NCI-H1694 (cell line): ENCODE data around the gene SLC16A2.

Experiments used
- DNase-seq: peaks from one replicate; lab custom pipeline; 2025; lab: John Stamatoyannopoulos, UW

The SLC16A2 gene

DNA sequence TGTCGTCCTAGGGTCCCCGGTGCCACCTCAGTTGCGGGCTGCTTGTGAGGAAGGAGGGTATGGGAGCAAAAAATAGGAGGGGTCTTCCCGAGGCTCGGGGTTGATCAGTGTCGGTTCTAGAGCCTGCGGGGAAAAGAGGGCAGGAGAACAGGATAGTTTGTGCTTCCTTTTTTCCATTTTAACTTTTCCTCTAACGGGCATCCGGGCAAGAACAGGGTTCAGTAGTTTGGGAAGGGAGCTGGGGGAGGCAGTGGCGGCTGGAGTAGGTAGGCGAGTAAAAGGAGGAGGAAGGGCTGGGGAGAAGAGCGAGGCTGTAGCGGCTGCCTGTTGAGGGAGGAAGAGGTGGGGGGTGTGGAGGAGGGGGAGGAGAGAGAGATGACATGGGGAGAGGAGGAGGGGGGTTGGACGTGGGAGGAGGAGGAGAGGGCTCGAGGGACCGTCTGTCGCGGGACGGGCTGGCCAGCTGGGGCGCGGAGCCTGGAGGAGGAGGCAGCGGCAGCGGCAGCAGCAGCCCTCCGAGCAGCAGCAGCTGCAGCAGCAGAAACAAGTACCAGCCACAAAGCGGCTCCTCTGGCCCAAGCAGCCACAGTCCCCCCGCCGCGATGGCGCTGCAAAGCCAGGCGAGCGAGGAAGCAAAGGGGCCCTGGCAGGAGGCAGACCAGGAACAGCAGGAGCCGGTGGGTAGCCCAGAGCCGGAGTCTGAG lies at the start of gene SLC16A2:
Gene SLC16A2, plus strand, starts transcription at position 458 of the 704 bp plus-strand sequence. Its CDS starts 145 bp downstream, at position 603.
- DNase-seq, result peak; percentile 81

DNA sequence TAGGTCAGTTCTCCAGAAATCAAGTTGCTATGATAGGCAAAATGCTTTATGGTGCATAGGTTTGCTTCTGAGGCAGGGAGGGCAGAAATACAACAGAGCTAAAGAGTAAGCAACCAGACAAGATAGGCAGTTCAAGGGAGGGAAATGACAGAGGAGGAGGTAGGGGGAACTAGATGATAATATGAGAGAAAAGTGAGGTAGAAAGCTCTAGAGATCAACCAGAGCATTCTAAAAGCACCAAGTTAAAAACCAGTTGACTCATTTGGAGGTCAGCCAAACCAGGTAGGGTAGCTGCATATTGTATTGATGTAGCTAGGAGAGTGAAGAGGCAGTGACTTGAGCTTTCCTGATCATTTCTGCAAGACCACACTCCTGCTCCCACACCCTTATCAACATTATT lies 49.0 kb upstream of the SLC16A2 start:
- DNase-seq, result no peak

DNA sequence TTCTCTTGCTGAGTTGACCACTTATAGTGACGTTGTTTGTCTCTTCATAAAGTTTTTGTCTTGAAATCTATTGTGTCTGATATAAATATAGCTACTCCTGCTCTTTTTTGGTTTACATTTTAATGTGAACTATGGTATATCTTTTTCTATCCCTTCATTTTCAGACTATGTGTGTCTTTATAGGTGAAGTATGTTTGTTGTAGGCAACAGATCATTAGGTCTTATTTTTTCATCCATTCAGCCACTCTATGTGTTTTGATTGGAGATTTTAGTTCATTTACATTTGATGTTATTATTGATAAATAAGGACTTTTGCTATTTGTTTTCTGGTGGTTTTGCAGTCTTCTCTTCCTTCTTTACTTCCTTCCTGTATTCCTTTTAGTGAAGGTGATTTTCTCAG lies 44.0 kb upstream of the SLC16A2 start:
- DNase-seq, result no peak

DNA sequence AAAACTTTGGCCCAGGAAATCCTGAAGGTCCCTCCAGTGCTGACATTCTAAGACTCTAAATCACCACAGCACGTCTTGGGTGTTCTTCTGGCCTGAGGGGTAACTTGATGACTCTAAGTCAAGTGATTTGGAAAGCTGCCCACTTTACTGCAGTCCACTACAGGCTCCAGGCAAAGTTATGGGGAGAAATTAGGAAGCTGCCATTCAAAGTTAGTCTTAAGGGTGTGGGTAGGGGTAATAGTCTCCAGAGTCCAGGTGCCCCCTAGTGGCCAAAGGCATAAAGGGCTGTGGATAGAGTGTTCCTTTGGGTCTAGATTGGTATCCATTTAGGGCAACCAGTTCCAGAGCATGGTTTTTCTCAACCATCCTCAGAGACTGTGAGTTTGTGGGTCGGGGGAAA lies 38.7 kb upstream of the SLC16A2 start:
- DNase-seq, result peak; percentile 61

DNA sequence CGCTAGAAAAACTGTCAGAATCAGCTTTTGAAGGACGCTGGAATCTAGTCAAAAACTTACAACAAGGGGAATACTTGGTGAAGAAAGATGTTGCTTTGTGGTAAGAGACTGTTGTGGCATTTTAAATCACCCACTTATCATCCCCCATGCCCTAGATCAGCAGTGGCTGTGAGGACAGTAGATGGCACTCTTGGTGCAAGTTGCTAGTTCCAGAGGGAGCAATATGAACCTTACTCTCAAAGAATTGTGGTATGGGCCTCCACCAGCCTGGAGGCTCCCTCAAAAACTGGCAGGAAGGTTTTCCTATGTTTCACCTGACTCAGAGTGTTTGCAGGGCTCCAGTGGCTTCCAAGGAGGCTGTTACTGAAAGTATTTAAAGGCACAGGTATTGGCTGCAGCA lies 37.7 kb upstream of the SLC16A2 start:
- DNase-seq, result peak; percentile 27

DNA sequence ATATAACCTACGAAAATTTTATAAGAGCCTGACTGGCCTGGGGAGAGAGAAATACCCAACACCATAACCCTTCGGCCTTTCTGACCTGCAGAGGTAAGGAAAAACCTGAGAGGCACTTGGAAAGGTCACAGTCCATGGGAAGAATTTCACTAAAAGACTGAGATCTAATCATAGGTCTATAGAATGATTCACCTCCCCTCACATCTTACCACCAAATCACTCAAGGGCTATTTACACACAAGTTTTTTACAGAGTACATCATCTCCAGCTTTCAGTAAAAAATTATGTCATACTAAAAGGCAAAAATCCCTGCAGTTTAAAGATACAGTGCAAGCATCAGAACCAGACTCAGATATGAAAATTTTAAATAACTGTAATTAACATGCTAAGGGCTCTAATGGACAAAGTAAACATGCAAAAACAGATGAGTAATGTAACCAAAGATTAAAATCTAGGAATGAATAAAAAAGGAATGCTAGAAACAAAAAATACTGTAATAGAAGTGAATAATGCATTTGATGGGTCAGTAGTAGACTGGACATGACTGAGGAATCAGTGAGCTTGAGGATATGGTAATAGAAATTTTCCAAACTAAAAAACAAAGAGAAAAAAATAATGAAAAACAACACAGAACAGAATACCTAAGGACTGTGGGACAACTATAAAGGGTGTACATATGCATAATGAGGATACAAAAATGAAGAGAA lies 32.1 kb upstream of the SLC16A2 start:
- DNase-seq, result no peak

DNA sequence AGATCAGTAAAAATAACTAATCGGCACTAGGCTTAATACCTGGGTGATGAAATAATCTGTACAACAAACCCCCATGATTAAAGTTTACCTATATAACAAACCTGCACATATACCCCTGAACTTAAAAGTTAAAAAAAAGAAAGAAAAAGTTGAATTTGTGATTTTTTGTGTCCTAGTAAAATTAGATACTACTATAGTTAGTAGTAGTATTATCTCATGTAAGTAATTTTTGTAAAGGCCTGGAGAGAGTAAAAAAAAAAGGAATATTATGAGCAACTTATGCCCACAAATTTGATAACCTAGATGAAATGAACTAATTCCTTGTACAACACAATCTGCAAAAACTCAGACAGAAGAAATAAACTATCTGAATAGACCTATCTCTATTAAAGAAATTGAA lies 25.7 kb upstream of the SLC16A2 start:
- no peak for DNase-seq

DNA sequence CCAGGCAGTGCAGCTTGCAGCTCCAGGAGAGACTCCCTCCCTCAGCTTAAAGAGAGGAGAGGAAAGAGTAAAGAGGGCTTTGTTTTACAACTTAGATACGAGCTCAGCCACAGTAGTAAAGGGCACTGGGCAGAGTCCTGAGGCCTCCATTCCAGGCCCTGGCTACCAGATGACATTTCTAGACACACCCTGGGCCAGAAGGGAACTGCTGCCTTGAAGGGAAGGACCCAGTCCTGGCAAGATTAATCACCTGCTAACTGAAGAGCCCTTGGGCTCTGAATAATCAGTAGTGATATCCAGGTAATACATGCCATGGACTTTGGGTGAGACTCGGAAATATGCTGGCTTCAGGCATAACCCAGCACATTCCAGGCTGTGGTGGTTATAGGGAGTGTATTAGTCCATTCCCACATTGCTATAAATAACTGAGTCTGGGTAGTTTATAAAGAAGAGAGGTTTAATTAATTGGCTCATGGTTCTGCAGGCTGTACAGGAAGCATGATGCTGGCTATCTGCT lies 15.3 kb upstream of the SLC16A2 start:
- no peak for DNase-seq

DNA sequence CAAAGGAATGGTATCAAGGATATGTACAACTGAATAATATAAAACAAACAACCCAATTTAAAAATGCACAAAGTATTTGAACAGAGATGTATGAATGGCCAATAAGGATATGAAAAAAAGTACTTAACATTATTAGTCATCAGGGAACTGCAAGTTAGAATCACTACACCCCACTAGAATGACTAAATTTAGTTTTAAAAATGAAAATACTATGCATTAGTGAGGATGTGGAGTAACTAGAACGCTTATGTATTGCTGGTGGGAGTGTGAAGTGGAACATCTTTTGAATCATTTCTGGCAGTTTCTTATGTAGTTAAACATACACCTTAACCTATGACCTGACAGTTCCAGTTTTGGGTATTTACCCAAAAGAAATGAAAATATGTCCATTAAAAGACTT lies 13.0 kb upstream of the SLC16A2 start:
- no peak for DNase-seq

DNA sequence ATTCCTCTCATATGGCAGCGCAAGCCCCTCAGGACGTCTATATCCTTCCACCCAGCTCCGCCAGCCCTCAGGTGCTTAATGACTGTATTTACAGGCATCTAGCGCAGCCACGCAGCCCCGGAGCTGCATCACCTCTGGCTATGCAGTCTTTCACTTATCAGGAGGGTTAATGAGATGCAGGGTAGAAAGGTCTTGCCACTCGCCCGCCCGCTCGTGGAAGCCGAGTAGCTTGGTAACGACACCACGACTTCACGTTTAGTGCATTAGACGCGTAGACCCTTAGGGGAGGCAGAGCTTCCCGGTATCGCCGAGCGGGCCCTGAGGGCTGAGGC lies 1.5 kb upstream of the SLC16A2 start:
- no peak for DNase-seq

DNA sequence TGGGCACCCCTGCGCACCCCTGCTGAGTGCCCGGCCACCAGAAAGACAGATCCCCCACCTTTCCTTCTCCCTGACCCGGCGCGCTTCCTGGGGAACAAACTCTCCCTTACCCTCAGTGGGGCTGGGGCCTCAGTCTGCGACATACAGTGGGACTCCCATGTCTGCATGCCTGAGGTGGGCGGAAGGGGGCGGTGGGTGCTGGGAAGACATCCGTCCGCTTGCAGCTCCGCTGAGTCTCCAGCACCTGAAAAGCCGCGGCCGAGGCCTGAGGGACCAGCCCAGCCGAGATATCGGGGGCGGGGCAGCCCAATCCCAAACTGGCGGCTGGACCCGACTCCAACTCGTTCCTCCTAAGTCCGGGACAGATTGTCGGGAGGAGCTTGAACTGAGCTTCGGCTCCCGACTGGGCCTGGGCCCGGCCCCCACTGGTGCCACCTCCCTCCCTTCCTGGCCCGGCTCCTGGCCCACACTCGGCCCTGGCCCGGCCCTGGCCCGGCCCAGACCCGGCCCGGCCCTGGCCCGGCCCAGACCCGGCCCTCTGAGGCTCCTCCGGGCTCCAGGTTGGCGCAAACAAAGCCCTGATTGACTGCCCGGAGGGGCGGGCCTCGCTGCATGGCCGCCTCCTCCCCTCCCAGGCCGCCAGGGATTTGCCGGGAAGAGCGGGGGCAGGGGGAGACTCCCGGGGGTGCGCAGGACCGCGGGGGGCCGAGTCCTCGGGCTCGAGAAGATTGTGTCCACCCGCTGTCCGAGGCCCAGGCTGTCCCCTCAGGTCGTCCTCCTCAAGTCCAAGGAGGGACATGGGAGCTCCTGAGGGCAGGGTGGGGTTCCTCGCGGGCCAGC lies 877 bp upstream of the SLC16A2 start:
- peak; percentile 28 for DNase-seq

DNA sequence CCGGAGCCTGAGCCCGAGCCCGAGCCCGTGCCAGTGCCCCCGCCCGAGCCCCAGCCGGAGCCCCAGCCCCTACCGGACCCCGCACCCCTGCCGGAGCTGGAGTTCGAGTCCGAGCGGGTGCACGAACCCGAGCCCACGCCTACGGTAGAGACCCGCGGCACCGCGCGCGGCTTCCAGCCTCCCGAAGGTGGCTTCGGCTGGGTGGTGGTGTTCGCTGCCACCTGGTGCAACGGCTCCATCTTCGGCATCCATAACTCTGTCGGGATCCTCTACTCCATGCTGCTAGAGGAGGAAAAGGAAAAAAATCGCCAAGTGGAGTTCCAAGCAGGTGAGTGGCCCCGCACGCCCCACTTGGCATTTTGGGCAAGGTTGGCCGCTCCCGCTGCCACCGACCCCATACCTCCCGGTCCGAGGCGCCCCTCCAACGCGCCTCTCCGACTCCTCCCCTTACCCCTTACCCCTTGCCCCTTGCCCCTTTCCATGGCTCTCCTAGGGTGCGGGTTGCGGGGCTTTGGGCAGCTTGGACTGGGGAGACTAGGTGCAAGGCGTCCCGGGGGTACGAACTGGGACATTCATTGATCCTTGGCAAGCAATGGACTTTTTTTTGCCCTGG lies 553 bp downstream of the SLC16A2 start:
- DNase-seq, result no peak

DNA sequence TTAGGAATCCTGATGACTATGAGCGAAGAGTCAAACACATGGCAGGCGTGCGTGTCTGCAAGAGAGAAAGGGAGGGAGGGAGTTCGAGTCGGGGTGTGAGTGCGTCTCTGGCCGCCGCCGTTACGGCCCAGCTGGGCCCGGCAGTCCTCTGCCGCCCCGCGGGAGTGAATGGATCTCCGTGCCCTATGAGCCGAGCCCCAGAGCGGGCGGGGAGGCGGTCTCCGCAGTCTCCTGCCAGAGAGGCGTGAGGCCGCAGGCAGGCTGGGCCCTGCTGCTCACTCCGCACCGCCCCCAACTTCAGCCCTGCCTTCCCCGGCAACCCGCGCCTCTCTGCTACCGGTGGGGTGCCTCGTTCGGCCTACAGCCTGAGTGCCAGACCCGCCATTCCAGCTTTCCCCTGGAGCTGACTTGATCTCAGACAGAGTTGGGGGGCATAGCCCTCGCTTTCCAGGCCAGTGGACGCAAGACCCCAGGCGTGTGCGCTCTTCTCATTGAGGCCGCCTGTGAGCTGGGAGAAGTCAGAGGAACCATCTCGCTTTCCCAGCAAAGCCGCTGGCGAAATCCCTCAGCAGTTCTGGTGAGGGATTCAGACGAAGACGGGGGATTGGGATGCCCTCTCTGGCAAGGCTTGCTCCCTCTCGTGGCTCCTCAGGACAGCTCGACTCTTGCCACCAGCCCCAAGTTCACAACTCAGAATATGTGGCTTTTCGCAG lies 1.4 kb downstream of the SLC16A2 start:
- peak; percentile 22 for DNase-seq

DNA sequence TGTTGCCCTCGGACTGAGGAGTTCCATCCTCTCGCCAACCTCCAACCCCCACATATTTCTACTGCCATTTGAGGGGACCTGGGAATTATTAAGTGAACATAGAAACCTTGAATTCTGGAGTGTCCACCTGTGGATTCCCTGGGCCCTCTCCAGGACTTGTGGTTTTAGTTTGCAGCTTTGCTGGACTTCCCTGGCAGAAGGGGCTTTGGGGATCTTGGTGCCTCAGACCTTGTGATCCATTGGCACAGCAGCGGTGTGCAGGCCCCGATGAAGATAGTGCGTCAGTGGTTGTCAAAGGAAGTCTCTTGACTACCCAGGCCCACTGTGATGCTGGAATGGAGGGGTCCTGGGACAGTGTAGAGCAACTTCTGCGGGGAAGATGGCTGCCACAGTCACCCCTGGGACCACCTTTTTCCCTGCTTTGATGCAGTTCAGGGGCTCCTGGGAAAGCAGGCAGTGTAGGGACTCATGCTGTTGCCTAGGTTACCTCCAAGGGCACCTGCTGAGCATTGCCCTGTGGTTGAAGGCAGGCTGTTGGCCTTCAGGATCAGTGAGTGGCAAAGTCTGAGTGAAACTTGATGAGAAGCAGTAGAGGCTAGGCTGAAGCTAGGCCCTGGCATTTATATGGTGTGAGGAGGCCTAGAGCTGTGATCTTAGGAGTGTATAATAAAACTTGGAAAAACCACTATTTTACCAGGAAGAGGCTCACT lies 2.2 kb downstream of the SLC16A2 start:
- DNase-seq, result no peak

DNA sequence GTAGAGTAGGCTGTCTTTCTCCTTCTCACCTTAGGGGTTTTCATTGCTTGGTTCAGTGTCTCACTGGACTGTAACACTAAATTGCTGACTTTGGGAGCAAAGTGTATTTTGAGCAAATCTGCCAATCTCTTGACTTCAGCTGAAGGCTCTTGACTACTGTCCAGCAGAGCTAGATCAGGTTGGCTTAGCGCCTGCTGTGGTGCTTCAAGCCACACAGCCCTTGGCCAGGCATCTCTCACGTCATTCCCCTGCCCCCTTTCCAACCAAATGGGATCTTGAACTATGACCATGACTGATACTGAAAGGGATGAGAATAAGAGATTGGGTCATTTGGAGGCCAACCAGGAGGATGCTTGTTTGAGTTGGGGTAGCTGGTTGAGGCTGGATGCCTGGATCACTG lies 4.8 kb downstream of the SLC16A2 start:
- no peak for DNase-seq

DNA sequence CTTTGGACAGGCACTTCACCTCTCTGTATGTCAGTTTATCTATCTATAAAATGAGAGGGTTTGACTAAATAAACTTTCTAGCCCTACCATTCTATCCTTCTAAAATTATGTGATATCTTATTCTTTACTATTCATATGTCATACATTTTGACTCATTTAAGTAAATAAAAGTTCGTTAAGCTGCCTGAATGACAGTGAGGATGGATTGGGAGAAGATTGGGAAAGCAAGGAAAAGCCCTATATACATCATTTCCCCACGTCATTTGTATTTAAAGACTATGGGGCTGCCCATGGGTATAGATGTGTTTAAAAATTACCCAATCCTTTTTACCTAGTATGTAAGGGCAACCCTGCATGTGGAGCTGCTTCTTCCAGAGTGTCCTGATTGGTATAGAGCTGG lies 5.3 kb downstream of the SLC16A2 start:
- no peak for DNase-seq

DNA sequence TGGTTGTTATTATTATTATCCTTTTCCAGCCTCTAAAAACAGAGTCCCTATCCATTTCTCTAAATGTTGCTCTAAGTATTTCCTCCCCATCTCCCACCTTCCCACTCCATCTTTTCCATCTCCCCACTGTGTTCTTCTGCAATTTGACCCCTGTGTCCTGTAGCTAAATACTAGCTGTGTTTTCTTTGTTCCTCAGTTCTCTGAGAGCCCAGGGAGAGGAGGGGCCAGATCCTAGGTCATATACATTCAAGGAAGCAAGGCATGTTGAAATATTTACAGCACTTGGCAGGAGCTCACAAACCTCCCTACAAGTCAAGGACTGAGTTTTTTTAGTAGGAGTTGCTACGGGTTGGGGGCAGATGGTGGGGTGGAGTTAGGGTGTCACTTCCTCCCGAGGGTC lies 10.5 kb downstream of the SLC16A2 start:
- no peak for DNase-seq

DNA sequence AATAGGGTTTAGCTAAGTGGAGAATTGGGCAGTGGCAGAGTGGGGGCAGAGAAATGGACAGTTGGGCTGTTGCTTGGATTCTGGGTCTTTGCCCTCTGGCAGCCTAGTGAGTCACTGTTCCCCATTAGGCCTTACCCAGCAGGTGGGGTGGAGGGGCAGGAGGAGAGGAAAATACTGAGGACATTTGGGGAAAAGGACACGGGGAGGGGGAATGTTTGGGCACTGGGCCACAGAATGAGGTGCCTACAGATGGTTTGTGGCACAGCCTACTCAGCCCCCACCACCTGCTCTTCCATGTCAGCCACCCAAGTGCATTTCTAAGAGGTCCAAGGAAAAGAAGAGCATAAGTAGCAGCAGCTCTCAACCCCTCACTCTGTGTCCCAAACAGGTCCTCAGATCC lies 13.0 kb downstream of the SLC16A2 start:
- peak; percentile 49 for DNase-seq

DNA sequence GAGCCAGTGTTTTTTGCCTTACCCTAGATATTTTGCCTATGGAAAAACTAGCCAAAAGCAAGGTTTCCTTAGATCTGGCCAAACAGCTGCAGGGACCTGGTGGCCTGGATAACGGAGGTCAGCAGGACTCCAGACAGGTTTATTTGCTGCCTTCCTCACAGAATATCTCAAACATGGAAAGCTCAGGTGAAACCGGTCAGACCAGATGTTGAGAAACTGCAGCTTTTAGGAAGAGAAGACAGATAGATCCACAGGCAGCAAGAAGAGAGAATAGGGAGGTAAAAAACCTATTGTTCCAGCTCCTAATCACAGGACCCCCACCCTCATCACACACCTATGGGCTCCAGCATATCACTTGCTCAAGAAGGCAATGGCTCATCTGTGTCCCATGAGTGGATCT lies 16.2 kb downstream of the SLC16A2 start:
- DNase-seq, result no peak

DNA sequence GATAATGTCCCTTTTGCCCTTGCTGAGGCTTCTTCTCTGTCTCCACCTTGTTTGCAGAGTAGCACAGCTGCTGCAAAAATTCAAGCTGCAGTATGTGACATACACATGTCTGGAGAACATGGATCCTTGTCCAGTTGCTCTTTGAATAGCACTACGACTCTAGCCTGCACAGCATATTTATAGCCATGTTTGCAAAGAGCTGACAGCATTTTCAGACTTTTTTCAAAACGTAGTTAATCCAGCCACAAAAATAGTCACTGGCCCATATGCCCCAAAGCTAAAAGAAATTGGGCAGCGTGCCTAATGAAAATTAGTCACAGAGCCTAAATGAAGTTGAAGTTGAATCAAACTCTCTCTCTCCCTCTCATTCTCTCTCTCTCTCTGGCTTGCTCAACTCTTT lies 17.5 kb downstream of the SLC16A2 start:
- DNase-seq, result no peak

DNA sequence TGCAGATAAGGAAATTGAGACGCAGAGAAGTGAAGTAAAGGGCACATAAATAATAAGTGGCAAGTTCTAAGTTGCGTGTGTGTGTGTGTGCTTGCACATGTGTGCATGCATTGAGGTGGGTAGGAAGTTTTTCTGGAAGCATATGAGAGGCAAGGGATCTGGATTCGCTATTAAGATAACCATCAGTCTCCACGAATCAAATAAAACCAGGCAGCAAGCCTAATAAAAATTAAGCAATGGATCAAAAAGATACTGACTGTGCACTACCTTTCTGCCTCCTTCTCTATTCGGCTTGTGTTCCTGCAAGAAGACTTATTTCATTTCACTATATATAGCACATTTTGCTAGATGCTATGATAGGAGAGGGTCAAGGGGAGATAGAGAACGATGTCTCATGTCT lies 23.8 kb downstream of the SLC16A2 start:
- DNase-seq, result no peak
